ENCODE measurements around the gene ADAM12. TPM values are rescaled to one million over a fixed set of nuclear protein-coding genes. Genes with fewer than 3 reads are reported as not detected.

ADAM12 gene
- total RNA-seq, 1 donor from 2014 or later, result 0.98 TPM

DNA sequence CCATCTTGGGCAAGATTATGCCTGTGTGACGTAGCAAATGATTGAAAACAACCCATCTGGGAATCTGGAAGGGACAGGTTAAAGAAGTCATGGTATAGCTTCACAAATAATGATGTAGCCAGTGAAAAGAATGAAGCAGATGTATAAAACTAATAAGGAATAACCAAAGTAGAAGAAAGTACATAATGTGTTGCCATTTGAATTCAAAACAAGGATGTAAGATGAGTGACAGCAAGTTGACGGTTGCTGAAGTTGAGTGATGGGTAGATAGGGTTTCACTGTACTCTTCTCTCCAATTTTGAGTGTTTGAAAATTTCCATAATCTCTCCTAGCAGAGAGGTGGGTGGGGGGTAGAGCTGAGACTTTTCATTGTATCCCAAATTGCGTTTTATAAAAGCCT, 358.3 kb downstream of the ADAM12 start:
- ATAC-seq (no peak), DNase-seq (no peak)
- intact Hi-C loops (cut with DNase I), result no loop called here
- Histone ChIP-seq H3K27ac (no peak overlapping the region), H3K9me3 (peaks cover 14% of the 10 kb centered on the region), H3K36me3 (no peaks in the 10 kb centered on the region), H3K27me3 (no peaks in the 10 kb centered on the region), H3K4me1 (no peaks in the 10 kb centered on the region), H3K4me3 (no peak overlapping the region)
- TF ChIP-seq, protein P1, sequence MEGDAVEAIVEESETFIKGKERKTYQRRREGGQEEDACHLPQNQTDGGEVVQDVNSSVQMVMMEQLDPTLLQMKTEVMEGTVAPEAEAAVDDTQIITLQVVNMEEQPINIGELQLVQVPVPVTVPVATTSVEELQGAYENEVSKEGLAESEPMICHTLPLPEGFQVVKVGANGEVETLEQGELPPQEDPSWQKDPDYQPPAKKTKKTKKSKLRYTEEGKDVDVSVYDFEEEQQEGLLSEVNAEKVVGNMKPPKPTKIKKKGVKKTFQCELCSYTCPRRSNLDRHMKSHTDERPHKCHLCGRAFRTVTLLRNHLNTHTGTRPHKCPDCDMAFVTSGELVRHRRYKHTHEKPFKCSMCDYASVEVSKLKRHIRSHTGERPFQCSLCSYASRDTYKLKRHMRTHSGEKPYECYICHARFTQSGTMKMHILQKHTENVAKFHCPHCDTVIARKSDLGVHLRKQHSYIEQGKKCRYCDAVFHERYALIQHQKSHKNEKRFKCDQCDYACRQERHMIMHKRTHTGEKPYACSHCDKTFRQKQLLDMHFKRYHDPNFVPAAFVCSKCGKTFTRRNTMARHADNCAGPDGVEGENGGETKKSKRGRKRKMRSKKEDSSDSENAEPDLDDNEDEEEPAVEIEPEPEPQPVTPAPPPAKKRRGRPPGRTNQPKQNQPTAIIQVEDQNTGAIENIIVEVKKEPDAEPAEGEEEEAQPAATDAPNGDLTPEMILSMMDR (IDR thresholded peaks at IDR 0.05), result no peak

DNA sequence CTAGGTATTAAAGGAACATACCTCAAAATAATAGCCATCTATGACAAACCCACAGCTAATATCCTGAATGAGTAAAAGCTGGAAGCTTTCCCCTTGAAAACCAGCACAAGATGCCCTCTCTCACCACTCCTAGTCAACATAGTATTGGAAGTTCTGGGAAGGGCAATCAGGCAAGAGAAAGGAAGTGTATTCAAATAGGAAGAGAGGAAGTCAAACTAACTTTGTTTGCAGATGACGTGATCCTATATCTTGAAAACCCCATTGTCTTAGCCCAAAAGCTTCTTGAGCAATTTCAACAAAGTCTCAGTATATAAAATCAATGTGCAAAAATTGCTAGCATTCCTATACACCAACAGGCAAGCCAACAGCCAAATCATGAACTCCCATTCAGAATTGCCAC, 360.6 kb downstream of the ADAM12 start:
- Histone ChIP-seq H3K27me3 (no peaks in the 10 kb centered on the region), H3K4me1 (no peaks in the 10 kb centered on the region), H3K9me3 (no peaks in the 10 kb centered on the region), H3K36me3 (no peaks in the 10 kb centered on the region), H3K4me3 (no peak overlapping the region), H3K27ac (no peak overlapping the region)
- intact Hi-C loops (cut with DNase I), result no loop called here
- TF ChIP-seq, protein P1 (IDR thresholded peaks at IDR 0.05), result no peak
- ATAC-seq (no peak), DNase-seq (no peak)

DNA sequence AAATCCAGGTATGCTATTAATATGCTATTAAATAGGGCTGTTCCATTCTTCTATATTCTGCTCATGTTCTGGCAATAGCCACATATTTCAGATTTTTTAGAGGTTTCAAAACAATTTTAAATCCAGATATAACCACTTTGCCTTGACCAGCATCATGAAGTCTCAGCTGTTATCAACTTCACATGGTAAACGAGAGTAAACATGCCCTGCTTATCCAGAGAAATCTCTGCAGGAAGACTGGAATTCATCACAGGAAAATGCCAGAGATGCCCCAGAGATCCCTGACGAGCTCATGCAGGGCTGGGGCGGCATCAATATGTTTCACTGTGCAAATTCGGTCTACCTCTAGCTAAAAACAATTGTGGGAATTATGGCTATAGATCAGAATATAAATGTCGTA, 365.4 kb downstream of the ADAM12 start:
- no peaks in the 10 kb centered on the region for H3K9me3 ChIP-seq
- TF ChIP-seq, protein P1 (IDR thresholded peaks at IDR 0.05), result no peak
- H3K27me3 ChIP-seq, result no peaks in the 10 kb centered on the region
- no peak for ATAC-seq
- H3K27ac ChIP-seq, result no peak overlapping the region
- H3K4me1 ChIP-seq, result no peaks in the 10 kb centered on the region
- no peak for DNase-seq
- no peak overlapping the region for H3K4me3 ChIP-seq
- intact Hi-C loops (cut with DNase I), result no loop called here
- no peaks in the 10 kb centered on the region for H3K36me3 ChIP-seq

DNA sequence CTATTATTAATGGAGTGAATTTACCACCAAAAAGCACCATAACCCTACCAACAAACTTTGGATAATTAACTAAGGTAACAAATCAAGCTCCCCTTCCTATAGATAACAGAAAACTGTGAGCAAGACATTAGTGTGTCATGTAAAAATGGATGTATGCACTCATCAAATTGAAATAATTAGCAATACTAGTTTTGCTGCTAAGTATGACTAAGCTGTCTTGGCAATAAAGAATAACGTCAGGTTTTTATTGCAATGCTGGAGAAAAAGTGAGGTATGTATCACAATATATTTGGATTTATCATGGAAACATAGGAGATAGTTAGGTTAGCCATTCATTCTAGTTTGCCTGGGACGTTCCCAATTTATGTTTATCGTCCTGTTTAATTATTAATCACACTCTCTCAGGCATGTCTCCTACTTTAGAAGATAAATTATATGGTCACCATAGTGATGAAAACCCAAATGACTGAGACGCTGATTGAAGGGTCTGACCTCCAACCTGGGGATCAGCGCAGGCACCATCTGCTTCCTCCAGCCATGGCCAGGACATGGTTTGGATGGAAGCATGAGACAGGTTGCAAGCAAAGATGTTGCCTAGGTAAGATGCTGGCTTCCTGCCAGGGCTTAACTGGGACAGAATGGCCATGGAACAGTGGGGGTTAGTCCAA, 366.3 kb downstream of the ADAM12 start:
- TF ChIP-seq, protein P1 (IDR thresholded peaks at IDR 0.05), result no peak
- Histone ChIP-seq H3K4me3 (no peak overlapping the region), H3K36me3 (no peaks in the 10 kb centered on the region), H3K4me1 (no peaks in the 10 kb centered on the region), H3K9me3 (no peaks in the 10 kb centered on the region), H3K27ac (no peak overlapping the region), H3K27me3 (no peaks in the 10 kb centered on the region)
- ATAC-seq (no peak), DNase-seq (no peak)
- intact Hi-C loops (cut with DNase I), result no loop called here

DNA sequence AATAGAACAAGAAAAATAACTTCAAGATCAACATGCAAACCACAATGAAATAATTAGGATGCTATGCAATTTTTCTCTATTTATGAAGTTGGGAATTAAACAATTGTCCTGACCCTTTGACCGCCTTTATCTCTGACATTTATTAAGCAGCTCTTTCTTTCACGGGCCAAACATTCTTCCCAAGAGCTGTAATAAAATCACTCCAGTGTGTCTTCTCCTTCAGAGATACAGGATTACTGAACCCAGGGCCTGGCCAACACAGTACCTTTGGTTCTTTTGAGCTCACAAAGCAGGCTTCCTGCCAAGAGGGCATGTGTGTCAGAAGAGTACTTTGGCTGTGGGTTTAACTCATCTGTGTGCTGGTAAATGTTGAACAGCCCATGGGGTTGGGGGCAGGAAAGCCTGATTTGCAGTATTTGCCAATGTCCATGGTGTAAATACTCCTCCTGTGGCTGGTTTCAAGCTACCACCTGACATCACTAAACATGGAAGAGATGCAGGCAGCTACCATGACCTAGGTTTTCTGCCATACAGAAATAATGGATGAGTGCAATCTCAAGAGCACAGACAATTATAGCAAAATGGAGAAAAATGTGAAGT, 370.2 kb downstream of the ADAM12 start:
- DNase-seq (no peak), ATAC-seq (no peak)
- H3K36me3 ChIP-seq, result no peaks in the 10 kb centered on the region

More for the DNA sequence above, 370.2 kb downstream of the ADAM12 start:
- Histone ChIP-seq H3K27me3 (no peaks in the 10 kb centered on the region), H3K27ac (no peak overlapping the region), H3K4me3 (no peak overlapping the region), H3K4me1 (no peaks in the 10 kb centered on the region), H3K9me3 (no peaks in the 10 kb centered on the region)
- TF ChIP-seq, protein P1 (IDR thresholded peaks at IDR 0.05), result no peak
- intact Hi-C loops (cut with DNase I), result no loop called here

Data from upper lobe of right lung (tissue), 1 donor.